Upper lobe of left lung (tissue), 4 donors: ENCODE results near the gene ACOXL.

Source experiments
- EP300 ChIP-seq, 4 donors: sonication (generic); formaldehyde crosslinking; IDR thresholded peaks; one replicate each; pipeline ENCODE4 v1.5.1; 2017; ENCODE audit warnings: antibody characterized with exemption in 4 of 4, control low read depth in 2 of 4
- POLR2A ChIP-seq, 4 donors: fragments of 450-650 bp; IDR thresholded peaks; one replicate each; pipeline ENCODE4 v1.5.1; 2016 to 2017; ENCODE audit warnings: antibody characterized with exemption in 4 of 4, mild to moderate bottlenecking in 2 of 4
- POLR2AphosphoS5 ChIP-seq, 2 donors: sonication (generic); formaldehyde crosslinking; IDR thresholded peaks; one replicate each; pipeline ENCODE4 v1.5.1; 2017; ENCODE audit warnings: antibody characterized with exemption in 2 of 2
- TF ChIP-seq, protein P1 (sequence below), 6 experiments: fragments of 450-650 bp in 4 of 6; fragments of 200-600 bp in 2 of 6; sonication (generic) in 2 of 6; IDR thresholded peaks; one replicate each; pipeline ENCODE4 v1.5.1; 2016 to 2019; ENCODE audit warnings: antibody characterized with exemption in 6 of 6

DNA sequence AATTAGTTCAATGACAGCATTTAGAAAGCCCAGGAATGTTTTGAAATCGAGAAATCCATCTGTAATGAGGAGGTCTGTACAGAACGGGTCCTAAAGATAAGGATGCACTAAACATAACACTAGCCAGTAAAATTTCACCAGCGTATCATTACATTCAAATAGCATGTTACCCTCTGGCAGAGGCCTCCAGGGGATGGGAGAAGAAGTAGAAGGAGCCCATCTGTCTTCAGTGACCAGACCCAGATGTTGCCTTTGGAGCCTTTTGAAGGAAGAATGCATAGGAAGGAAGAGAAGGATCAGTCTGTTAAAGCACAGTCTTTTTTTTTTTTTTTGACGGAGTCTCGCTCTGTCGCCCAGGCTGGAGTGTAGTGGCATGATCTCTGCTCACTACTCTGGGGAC, 302.2 kb downstream of the ACOXL start:
- TF ChIP-seq, protein P1, sequence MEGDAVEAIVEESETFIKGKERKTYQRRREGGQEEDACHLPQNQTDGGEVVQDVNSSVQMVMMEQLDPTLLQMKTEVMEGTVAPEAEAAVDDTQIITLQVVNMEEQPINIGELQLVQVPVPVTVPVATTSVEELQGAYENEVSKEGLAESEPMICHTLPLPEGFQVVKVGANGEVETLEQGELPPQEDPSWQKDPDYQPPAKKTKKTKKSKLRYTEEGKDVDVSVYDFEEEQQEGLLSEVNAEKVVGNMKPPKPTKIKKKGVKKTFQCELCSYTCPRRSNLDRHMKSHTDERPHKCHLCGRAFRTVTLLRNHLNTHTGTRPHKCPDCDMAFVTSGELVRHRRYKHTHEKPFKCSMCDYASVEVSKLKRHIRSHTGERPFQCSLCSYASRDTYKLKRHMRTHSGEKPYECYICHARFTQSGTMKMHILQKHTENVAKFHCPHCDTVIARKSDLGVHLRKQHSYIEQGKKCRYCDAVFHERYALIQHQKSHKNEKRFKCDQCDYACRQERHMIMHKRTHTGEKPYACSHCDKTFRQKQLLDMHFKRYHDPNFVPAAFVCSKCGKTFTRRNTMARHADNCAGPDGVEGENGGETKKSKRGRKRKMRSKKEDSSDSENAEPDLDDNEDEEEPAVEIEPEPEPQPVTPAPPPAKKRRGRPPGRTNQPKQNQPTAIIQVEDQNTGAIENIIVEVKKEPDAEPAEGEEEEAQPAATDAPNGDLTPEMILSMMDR (IDR thresholded peaks at IDR 0.05): no peak
- TF ChIP-seq POLR2A (IDR thresholded peaks at IDR 0.05): no peak
- no peak for TF ChIP-seq POLR2AphosphoS5 (IDR thresholded peaks at IDR 0.05)
- TF ChIP-seq EP300 (IDR thresholded peaks at IDR 0.05): no peak
